Activated CD4-positive, alpha-beta T cell treated with anti-CD3 and anti-CD28 coated beads, Interleukin-2, Interleukin-4, amounts not matched to agents 100 ng/mL and 50 ng/mL, durations not matched to agents 16 hours and 8 hours (primary cell): Measurements from ENCODE around the gene TPST1.
"Not testable (repeated sequence)": the region's sequence is repeated elsewhere in the genome, so short reads cannot be mapped to it uniquely, and the experiment has no call there.

Experiments used
- DNase-seq: peaks from one replicate; pipeline ENCODE4 v3.0.0-alpha.2; 2020; ENCODE audit warnings: low spot score

Gene TPST1

GRCh38 chr7:66188645-66189044 is 16.5 kb upstream of the TPST1 start:
- no peak for DNase-seq

- DNase-seq, result no peak
Observed at GRCh38 chr7:66189695-66190503, 15.2 kb upstream of the TPST1 start.

GRCh38 chr7:66190504-66190857 is 14.7 kb upstream of the TPST1 start:
- no peak for DNase-seq

- DNase-seq, result no peak
Observed at GRCh38 chr7:66193146-66193725, 11.9 kb upstream of the TPST1 start.

- no peak for DNase-seq
Observed at GRCh38 chr7:66198469-66198868, 6.7 kb upstream of the TPST1 start.

GRCh38 chr7:66198956-66199355 is 6.2 kb upstream of the TPST1 start:
- DNase-seq, result no peak

- no peak for DNase-seq
Observed at GRCh38 chr7:66202441-66202840, 2.7 kb upstream of the TPST1 start.

- DNase-seq, result no peak
Observed at GRCh38 chr7:66205741-66206090, 582 bp downstream of the TPST1 start.

- DNase-seq, result no peak
Observed at GRCh38 chr7:66206119-66206933, 1.2 kb downstream of the TPST1 start.

- DNase-seq, result no peak
Observed at GRCh38 chr7:66206934-66207240, 1.8 kb downstream of the TPST1 start.

GRCh38 chr7:66207540-66207939 is 2.4 kb downstream of the TPST1 start:
- DNase-seq, result no peak

- no peak for DNase-seq
Observed at GRCh38 chr7:66211429-66211828, 6.3 kb downstream of the TPST1 start.

- DNase-seq, result no peak
Observed at GRCh38 chr7:66213637-66214036, 8.5 kb downstream of the TPST1 start.

GRCh38 chr7:66216687-66217086 is 11.6 kb downstream of the TPST1 start:
- DNase-seq, result no peak

GRCh38 chr7:66219805-66220204 is 14.7 kb downstream of the TPST1 start:
- DNase-seq, result no peak

GRCh38 chr7:66221442-66221841 is 16.3 kb downstream of the TPST1 start:
- no peak for DNase-seq

GRCh38 chr7:66227808-66228207 is 22.7 kb downstream of the TPST1 start:
- DNase-seq, result no peak

GRCh38 chr7:66231326-66232216 is 26.4 kb downstream of the TPST1 start:
- not testable (repeated sequence) for DNase-seq

- DNase-seq, result no peak
Observed at GRCh38 chr7:66233638-66234037, 28.5 kb downstream of the TPST1 start.

- no peak for DNase-seq
Observed at GRCh38 chr7:66236713-66237303, 31.7 kb downstream of the TPST1 start.

- no peak for DNase-seq
Observed at GRCh38 chr7:66237906-66238772, 33.0 kb downstream of the TPST1 start.
